KBM-7 (cell line): ENCODE data around the gene RPS15A.
"Not testable (repeated sequence)": the region's sequence is repeated elsewhere in the genome, so short reads cannot be mapped to it uniquely, and the experiment has no call there.

ENCODE experiments used
- DNase-seq: peaks from one replicate; pipeline ENCODE4 v3.0.0-alpha.2; 2015
- in situ Hi-C: fragments of 300-500 bp; cut with MboI; formaldehyde crosslinking; loops from 2 replicates; pipeline ENCODE4 v1.14.3; 2020; ENCODE audit warnings: low sequenced_read_pairs, low pct_unique_long_range_greater_than_20kb, mixed read lengths

Gene RPS15A

GRCh38 chr16:18800293-18800692 is 10.2 kb upstream of the RPS15A start:
- DNase-seq: no peak
- in situ Hi-C loops: no loop called here

DNA sequence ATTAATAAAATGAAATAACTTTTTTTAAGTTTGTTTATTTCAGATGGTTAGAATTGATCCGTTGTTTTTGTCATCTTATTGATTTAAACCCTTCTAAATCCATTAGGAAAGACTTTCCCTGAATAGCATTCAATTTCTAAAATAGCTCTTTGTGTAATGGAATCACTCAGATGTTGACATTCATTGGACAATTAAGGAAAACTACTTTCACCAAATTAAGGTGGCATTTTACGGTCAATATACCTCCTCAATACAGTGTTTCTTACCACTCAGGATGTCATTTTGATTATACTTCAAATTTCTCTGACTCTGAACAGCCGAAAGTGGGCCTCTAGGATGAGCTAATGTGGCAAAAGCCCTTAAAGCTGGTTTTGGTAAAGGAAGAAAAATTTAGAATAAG is 9.4 kb upstream of the RPS15A start:
- DNase-seq: no peak
- in situ Hi-C loops: no loop called here

GRCh38 chr16:18797746-18798145 is 7.6 kb upstream of the RPS15A start:
- in situ Hi-C loops: no loop called here
- no peak for DNase-seq

GRCh38 chr16:18796377-18796776 is 6.2 kb upstream of the RPS15A start:
- in situ Hi-C loops: no loop called here
- no peak for DNase-seq

DNA sequence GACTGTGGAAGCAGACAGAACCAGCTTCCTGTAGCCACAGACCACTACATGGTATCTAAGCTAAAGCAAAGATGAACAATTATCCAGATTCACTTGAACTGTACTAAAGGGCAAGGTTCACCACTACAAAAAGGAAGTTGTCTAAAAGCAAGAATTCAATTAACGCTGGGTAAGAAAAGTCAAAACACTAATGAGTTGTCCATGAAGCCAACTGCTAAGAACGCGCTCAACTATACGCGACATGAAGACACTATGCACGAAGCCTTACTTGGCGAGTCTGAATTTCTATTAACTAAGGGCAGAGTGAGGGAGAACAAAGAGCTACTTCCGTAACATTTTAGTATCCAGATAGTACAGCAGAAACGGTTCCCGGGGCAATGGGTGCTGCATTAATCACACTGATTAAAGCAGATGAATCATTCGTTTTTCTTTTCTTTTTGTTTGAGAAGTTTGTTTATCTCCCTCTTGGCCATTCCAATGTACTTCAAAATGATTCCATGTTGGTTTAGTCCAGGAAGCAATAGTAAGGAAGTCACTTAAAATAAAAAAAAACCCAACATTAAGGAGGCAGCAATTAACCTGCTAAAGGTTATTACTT is 2.8 kb upstream of the RPS15A start:
- in situ Hi-C loops: no loop called here
- DNase-seq: no peak

- DNase-seq: no peak
- in situ Hi-C loops: no loop called here
Observed at GRCh38 chr16:18789515-18789849, 652 bp downstream of the RPS15A start.

DNA sequence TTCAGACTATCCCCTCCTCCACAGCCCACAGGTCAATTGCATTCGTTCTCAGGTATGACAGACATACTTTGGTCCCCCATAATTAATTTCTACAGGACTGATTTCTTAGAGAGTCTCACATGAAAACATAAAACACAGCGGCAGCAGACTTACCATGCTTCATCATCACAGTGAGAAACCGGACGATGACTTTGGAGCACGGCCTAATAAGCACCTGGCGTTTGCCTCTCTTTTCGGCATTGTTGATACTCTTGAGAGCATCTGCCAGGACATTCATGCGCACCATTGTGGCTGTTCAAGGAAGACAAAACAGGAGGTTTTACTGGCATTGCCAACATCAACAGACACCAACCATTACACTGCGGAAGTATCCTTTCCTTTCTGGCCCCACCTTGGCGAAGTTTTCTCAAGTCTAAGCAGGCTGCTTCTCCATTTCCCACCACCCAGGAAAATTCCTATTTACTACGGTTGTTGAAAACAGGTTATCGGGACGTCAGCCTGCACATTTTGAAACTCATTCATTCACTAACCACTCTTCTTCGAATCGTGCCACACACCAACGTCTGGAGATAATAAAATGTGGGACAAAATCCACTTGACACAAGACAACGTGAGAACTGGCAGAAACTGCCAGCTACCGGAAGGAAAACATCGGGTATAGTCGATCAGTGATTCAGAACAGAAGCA is 1.2 kb downstream of the RPS15A start:
- in situ Hi-C loops: no loop called here
- DNase-seq: peak; percentile 27

- DNase-seq: no peak
- in situ Hi-C loops: no loop called here
Observed at GRCh38 chr16:18784917-18785623, 5.1 kb downstream of the RPS15A start.

DNA sequence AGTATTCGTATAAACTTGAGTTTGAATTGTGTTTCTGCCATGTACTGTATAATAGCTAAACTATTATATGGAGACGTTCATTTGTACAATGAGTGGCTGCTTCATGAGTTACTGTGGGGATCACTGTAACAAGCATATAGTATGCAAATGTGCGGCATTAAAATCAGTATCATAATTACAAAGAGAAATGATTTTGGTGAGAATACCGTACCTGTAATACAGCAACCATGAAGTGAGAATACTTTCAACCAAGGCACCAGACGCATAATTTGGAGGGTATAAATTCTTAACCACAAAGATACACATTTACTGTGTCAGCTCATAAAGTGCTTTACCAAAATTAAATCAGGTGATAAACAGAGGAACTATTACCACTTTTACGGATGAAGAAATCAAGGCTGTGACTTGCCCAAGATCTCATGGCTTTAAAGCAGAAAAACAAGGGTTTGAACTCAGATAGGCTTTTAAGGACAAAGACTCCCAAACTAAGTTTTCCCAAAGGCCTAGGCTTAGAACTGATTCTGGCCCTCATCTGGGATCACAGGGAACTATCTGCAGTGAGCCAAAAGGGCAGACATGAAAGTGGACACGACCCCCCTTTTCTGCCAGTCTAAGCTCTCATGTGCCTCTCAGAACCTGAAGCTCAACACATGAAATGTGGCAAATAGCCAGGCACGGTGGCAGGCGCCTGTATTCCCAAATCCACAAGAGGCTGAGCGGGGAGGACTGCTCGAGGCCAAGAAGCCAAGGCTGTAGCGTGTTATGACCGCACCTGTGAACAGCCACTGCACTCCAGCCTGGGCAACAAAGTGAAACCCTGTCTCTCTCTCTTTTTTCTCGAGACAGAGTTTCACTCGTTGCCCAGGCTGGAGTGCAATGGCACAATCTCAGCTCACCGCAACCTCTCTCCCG is 6.4 kb downstream of the RPS15A start:
- in situ Hi-C loops: no loop called here
- DNase-seq: no peak

DNA sequence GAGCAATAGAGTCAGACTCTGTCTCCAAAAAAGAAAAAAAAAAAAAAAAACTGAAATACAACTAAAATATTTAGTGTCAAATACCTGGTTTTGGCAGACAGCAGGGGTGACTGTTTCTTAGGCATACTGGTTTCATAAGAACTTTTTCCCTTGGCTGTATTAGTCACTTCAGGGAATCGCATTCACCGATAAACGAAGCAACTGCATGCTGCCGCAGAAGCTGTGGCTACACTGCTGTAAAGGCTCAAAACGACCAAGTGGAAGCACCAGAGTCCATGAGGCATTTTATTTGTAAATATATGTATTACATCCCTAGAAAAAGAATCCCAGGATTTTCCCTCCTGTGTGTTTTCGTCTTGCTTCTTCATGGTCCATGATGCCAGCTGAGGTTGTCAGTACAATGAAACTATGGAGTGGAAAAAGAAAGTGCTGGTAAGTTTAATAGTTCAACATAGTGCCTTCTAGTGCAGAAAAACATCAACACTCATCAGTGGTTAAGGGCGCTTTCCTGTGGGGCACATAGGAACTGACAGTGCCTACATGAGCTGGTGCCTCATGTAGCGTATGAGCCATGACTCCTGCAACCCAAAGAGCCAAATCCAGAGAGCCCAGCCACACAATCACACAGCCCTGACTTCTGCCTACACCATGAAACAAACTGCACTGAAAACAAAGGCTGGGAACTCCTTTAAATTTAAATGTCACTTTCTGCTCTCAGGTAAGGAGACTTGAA is 7.3 kb downstream of the RPS15A start:
- in situ Hi-C loops: no loop called here

GRCh38 chr16:18781232-18781631 is 8.9 kb downstream of the RPS15A start:
- in situ Hi-C loops, DNase-seq: not testable (repeated sequence)

More for the DNA sequence above, 7.3 kb downstream of the RPS15A start:
- DNase-seq: no peak

DNA sequence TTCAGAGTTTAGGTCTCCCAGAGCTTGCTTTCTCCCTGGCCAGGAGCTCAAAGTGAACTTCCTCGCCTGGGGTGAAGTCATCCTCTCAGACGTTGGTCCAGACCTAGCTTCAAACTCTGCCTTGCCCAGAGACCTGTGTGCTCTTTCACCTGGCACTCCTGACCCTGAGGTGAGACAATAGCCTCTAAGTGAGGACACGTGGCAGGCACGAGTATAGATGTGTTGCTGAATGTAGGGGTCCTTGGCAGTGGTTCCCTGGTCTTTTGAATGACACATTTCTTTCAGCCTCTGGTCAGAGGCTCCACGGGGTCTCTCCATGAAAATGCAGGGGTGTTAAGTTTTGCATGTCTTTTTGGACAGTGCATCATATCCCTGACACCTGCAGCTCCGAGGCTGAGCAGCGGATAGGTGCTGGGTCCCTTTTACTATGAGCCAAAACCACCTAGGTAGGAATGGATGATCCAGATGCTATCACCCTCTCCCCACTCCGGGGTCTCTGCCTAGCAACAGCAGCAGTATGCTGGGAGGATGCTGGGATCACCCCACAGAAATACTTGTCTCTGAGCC is 9.6 kb downstream of the RPS15A start:
- in situ Hi-C loops: not testable (repeated sequence)

GRCh38 chr16:18777664-18778063 is 12.5 kb downstream of the RPS15A start:
- in situ Hi-C loops, DNase-seq: not testable (repeated sequence)

More for the DNA sequence above, 9.6 kb downstream of the RPS15A start:
- DNase-seq: not testable (repeated sequence)

GRCh38 chr16:18776334-18776733 is 13.8 kb downstream of the RPS15A start:
- DNase-seq, in situ Hi-C loops: not testable (repeated sequence)

GRCh38 chr16:18774651-18775050 is 15.5 kb downstream of the RPS15A start:
- in situ Hi-C loops, DNase-seq: not testable (repeated sequence)

DNA sequence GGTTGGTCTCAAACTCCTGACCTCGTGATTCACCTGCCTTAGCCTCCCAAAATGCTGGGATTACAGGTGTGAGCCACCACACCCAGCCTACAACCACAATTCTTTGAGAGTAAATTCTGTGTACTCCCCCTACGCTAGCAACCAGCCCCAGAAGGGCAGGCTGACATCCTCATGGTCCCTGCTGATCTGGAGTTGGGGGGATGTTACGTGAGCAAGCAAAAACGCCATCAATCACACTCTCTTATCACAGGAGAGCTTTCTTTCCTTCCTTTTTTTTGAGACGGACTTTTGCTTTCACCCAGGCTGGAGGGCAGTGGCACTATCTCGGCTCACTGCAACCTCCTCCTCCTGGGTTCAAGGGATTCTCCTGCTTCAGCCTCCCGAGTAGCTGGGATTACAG is 18.0 kb downstream of the RPS15A start:
- DNase-seq, in situ Hi-C loops: not testable (repeated sequence)

- in situ Hi-C loops, DNase-seq: not testable (repeated sequence)
Observed at GRCh38 chr16:18770336-18770962, 19.7 kb downstream of the RPS15A start.

DNA sequence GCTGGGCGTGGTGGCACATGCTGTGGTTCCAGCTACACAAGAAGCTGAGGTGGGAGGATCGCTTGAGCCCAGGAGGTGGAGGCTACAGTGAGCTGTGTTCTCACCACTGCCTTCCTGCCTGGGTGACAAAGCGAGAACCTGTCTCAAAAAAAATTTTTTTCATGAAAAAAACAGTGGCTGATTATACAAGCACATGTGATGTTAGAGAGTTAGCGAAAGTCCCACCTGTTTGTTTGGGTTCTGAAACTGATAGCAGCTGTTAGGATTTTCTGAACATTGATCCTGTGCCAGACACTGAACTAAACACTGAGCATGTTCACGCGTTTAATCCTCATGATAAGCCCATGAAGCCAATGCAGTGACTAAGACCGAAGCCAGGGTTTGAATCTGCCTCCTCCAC is 22.9 kb downstream of the RPS15A start:
- in situ Hi-C loops, DNase-seq: not testable (repeated sequence)
